Activated CD8-positive, alpha-beta memory T cell treated with anti-CD3 and anti-CD28 coated beads for 4 hours (primary cell): ENCODE measurements around the gene MAP6.

Source experiments
- DNase-seq, 2 donors: peaks; one replicate each; pipeline ENCODE4 v3.0.0-alpha.2; 2020; ENCODE audit warnings: low read depth in 2 of 2

The MAP6 gene

DNA sequence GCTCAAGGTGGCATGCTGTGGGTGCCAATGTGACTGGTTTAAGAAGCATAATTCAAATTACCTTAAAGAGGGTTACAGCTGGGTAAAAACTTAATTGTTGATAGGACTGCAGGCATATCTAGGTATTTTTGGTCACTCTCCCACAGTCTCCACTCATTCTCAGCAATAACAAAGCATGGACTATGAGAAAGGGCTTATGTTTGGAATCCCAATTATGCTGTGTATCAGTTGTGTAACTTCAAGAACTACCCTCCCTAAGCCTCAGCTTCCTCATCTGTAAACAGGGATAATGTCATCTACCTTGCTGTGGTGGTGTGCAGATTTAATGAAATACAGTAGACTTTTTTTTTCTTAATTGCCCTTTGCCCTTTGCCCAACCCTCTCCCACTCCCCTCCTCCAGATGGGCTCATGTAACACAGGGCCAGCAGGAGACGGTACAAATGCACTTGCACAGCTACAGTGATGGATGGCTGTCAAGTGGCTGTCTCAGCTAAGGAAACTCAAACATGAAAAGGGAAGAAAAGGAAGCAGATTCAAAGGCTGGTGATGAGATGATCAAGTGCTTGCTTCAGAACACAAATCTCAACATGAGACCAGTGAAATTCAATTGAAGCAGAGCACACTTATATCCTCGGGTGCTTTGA is 37.6 kb downstream of the MAP6 start:
- no peak for DNase-seq

DNA sequence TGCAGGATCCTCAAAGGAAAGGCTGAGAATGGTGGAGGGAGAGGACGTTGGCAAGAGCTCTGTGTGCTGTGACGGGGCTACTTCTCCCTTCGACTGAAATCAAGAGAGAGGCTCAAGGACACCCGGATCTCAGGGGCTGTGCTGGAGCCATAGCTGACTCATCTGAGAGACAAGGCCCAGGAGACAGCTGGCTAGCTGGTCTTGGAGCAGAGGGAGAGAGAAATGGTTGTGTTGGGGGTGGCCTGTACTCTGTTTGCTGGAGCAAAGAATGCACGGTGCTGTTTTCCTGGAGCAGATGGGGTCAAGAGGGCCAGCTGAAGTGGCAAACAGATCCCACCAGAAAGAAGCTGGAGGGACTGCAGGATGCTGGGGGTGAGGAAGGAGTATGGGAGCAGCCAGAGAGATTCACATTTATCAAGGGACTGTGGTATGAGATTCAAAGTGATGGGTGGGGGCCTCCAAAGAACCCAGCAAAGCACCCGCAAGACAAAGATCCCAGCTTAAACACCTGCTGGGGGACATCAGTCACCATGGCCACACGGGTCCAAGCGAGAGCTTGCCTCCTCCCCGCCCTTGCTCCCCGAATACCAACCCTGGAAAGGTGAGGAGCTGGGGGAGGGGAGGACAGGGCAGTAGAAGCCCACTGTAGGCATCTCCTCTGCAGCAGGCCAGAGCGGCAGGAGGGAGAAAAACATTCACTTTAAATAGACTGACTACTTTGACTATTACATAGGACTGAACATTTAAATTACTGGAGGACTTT is 40.8 kb downstream of the MAP6 start:
- DNase-seq = no peak

- no peak for DNase-seq
These were observed 41.8 kb downstream of the MAP6 start for GRCh38 chr11:75626889-75627529.

- DNase-seq = no peak
These were observed 42.6 kb downstream of the MAP6 start for GRCh38 chr11:75625991-75626888.

GRCh38 chr11:75625021-75625420 is 43.8 kb downstream of the MAP6 start:
- no peak for DNase-seq

DNA sequence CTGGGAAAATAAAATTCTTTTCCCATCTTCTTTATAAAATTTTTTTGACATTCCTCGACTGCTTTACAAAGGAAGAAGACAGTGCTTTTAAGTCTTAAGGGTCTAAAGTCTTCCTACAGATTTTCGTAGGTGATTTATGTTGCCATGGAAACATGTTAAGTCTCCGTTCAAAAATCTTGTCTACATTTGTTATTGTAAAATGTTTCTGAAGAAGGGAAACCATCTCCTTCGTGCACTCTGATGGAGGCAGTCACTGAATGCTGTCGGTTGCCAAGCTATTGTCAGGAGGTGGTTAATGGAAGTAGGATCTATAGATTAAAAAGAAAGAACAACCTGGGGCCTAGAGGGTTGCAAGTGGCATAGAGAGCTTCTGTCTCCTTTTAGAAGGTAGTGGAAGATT is 52.6 kb downstream of the MAP6 start:
- DNase-seq = no peak

- no peak for DNase-seq
These were observed 53.1 kb downstream of the MAP6 start for GRCh38 chr11:75615751-75616150.

DNA sequence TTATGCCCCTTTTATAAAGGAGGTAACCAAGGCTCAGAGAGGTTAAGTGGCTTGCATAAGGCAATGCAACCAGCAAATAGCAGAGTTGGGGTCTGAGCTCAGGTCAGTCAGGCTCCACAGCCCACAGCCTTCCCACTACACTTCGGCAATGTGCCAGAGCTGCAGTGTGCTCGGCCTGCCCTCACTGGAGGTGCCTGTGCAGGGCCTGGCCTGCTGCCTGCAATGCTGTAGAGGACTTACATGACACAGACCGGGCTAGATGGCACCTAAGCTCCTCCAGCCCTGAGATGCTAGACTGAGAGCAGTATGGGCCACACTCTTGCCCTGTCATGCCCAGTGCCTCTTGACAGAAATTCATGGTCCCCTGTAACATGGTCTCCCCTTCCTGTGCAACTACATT is 57.0 kb downstream of the MAP6 start:
- no peak for DNase-seq

DNA sequence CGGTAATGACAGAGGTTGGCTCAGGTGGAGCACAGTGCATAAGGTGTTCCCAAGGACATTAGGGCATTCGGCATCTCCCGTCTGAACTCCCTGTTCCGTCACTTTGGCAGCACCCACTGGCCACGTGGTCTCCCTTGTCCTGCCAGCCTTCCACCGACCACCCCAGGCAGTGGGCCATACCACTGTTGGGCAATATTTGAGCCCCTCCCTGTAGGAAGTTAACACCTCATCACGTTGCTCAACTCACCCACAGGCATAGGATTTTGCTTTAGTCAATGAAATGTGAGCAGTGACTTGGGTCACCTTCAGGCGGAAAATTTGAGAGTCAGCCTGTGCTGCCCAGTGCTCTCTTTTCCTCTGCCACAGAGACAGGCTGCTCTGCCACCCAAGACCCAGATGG is 62.7 kb downstream of the MAP6 start:
- DNase-seq = no peak

GRCh38 chr11:75603791-75604736 is 64.8 kb downstream of the MAP6 start:
- DNase-seq = no peak

DNA sequence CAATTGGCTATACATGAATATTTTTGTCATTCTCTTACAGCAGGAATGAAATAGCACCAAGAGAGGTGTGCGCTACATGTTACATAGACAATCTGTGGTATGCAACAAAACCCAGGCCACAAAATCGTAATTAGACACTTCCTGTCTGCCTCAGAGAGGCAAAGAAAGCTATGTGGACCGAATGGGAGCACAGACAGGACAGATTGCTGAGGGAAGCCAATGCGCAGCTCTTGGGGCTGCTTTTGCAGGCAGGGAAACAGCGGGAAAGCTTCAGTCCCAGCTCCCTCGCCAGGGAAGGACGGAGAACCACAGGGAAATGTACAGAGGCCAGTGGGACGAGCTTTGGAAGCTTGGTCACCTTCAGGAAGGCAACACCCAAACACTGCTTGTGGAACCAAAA is 65.9 kb downstream of the MAP6 start:
- DNase-seq = no peak

- DNase-seq = no peak
These were observed 67.3 kb downstream of the MAP6 start for GRCh38 chr11:75601494-75601893.

DNA sequence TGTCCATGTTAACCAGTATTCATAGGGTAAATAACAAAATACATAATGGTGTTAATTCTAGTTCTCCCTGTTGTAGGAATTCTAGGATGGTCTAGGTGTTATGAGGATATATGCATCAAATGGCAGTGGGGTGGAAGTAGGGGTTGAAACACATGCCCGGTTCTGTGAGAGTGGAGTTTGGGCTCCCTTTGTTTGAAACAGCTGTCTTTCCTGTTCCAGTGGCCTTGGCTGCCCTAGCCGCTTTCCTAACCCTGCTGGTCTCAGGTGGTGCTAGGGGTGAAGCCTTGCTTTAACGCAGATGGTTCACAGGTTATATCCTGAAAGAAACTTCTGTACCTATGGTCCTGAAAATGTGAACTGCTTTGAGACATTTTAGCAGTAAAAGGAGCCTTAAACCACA is 68.5 kb downstream of the MAP6 start:
- no peak for DNase-seq

- no peak for DNase-seq
These were observed 69.9 kb downstream of the MAP6 start for GRCh38 chr11:75598900-75599299.

GRCh38 chr11:75598264-75598663 is 70.6 kb downstream of the MAP6 start:
- no peak for DNase-seq

- DNase-seq = no peak
These were observed 71.2 kb downstream of the MAP6 start for GRCh38 chr11:75597636-75598035.

- DNase-seq = no peak
These were observed 71.9 kb downstream of the MAP6 start for GRCh38 chr11:75596914-75597313.

GRCh38 chr11:75595429-75595828 is 73.4 kb downstream of the MAP6 start:
- DNase-seq = no peak

- no peak for DNase-seq
These were observed 74.6 kb downstream of the MAP6 start for GRCh38 chr11:75594211-75594610.

DNA sequence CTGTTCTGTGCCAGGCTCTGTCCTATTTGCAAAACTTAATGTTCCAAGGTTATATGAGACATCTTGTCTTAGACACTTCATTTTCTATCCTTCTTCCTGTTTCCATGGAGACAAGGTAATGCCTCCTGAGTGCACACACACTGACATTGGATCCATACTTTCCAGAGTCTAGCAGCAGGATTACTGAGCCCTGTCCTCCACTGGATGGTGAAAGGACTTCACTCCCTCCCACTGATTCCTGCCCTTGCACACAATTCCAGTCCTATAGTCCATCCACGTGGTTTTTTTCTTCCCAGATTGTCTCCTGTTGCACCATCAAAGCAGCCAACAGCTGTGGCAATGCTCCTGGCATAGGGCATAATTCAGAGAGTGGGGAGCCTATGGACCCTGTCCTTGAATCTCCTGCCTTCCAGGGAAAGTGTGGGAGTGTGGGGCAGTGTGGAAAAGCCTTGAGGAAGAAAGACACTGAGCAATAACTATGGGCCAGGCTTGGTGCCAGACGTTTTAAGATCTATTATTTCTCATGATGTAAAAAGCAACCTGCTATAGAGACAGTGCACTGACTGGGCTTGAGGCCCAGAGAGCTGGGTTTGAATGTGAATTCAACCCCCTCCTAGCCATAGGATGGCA is 75.4 kb downstream of the MAP6 start:
- DNase-seq = no peak
